ENCODE measurements around the gene UGT1A1. TPM values are rescaled to one million over a fixed set of nuclear protein-coding genes. Genes with fewer than 3 reads are reported as not detected.

UGT1A1 gene
- total and polyA plus RNA-seq, 2 of the 13 experiments (the other 11 are each of a cell fraction or from before 2014, with no cell fraction given), result 0.69 to 0.75 TPM

DNA sequence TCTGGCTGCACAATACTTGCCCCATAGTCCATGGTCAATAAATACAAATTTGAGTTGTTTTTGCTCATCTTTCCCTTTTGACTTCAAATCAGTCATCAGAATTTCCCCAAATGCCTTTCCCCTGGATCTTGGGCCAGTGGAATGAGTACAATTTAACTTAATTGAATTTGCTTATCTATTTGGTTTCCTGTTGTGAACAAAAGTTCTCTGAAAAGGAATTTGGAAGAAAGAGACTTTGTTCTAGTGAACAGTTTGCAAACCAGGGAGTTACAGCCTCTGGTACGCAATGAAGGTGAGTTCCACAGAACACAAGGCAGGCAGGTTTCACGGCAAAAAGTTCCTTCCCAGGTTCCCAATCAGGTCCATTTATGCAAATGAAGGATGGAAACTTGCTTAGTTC lies 1.2 kb upstream of the UGT1A1 start:
- no peak overlapping the region for H3K4me2 ChIP-seq (ENCODE audit: low read depth, low read length)
- peaks cover 5 to 73% of the 10 kb centered on the region in 2 experiments; a peak in 4 of 5 replicates for H3K27me3 ChIP-seq (ENCODE audit: control insufficient read depth in 1 of 2, insufficient read depth in 2 of 2, low read length in 2 of 2)
- H3K4me1 ChIP-seq (ENCODE audit: insufficient read depth, low read length), result peaks cover 46% of the 10 kb centered on the region
- FAIRE-seq (no peak), ATAC-seq (no peak), DNase-seq (ENCODE audit: low spot score) (no peak)
- intact Hi-C loops (cut with micrococcal nuclease; ENCODE audit: unreplicated experiment) (no loop called here), in situ Hi-C loops (cut with HindIII; ENCODE audit: extremely low pct_ligation_motif_present, low pct_unique_long_range_greater_than_20kb) (no loop called here)
- no peak overlapping the region for H3K4me3 ChIP-seq (replicated peaks in 1 of 3; ENCODE audit: insufficient read depth in 1 of 3, low read depth in 2 of 3, low read length in 3 of 3)
- H3K79me2 ChIP-seq (ENCODE audit: insufficient read depth, low read length), result no peaks in the 10 kb centered on the region
- BruUV-seq (replicated peaks), result no TSS peak
- no peaks in the 10 kb centered on the region for H4K20me1 ChIP-seq (ENCODE audit: insufficient read depth, low read length)
- H3K36me3 ChIP-seq (replicated peaks in 1 of 2; ENCODE audit: control insufficient read depth in 1 of 2, insufficient read depth in 2 of 2, low read length in 2 of 2), result no peaks in the 10 kb centered on the region
- H3K9ac ChIP-seq (ENCODE audit: insufficient read depth, low read depth, low read length), result no peak overlapping the region
- H3K27ac ChIP-seq (ENCODE audit: extremely low read length, insufficient read depth, low read length), result no peak overlapping the region
- no peaks in the 10 kb centered on the region for H3K9me3 ChIP-seq (ENCODE audit: low read length)
- 57% methylated on average over 2 of the region's 2 CpGs for WGBS (ENCODE audit: low lambda C conversion rate)
- H2AFZ ChIP-seq (ENCODE audit: low read length), result no peak overlapping the region
- ChIA-PET POLR2A (no interaction called here), CTCF (ENCODE audit: low intra/inter-chr PET ratio, low total read pairs) (no interaction called here)
- TF ChIP-seq FOXO1 (CRISPR knock-in tag; IDR thresholded peaks at IDR 0.05), result peak; percentile 7; the same call in 1 of the 2 replicates
- TF ChIP-seq ZNF326 (CRISPR knock-in tag; IDR thresholded peaks at IDR 0.05; ENCODE audit: borderline replicate concordance), result no peak
- TF ChIP-seq NBN (conservative IDR thresholded peaks at IDR 0.05), result no peak
- TF ChIP-seq, protein P1, sequence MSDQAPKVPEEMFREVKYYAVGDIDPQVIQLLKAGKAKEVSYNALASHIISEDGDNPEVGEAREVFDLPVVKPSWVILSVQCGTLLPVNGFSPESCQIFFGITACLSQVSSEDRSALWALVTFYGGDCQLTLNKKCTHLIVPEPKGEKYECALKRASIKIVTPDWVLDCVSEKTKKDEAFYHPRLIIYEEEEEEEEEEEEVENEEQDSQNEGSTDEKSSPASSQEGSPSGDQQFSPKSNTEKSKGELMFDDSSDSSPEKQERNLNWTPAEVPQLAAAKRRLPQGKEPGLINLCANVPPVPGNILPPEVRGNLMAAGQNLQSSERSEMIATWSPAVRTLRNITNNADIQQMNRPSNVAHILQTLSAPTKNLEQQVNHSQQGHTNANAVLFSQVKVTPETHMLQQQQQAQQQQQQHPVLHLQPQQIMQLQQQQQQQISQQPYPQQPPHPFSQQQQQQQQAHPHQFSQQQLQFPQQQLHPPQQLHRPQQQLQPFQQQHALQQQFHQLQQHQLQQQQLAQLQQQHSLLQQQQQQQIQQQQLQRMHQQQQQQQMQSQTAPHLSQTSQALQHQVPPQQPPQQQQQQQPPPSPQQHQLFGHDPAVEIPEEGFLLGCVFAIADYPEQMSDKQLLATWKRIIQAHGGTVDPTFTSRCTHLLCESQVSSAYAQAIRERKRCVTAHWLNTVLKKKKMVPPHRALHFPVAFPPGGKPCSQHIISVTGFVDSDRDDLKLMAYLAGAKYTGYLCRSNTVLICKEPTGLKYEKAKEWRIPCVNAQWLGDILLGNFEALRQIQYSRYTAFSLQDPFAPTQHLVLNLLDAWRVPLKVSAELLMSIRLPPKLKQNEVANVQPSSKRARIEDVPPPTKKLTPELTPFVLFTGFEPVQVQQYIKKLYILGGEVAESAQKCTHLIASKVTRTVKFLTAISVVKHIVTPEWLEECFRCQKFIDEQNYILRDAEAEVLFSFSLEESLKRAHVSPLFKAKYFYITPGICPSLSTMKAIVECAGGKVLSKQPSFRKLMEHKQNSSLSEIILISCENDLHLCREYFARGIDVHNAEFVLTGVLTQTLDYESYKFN (CRISPR knock-in tag; conservative IDR thresholded peaks at IDR 0.05), result peak; percentile 50
- no peak for TF ChIP-seq FOXP1 (IDR thresholded peaks at IDR 0.05)
- 0 out of 2 replicates have a peak, but pooled peaks have one; percentile 4 for TF ChIP-seq FOXP1 (CRISPR knock-in tag; IDR thresholded peaks at IDR 0.05)
- TF ChIP-seq, protein P2, sequence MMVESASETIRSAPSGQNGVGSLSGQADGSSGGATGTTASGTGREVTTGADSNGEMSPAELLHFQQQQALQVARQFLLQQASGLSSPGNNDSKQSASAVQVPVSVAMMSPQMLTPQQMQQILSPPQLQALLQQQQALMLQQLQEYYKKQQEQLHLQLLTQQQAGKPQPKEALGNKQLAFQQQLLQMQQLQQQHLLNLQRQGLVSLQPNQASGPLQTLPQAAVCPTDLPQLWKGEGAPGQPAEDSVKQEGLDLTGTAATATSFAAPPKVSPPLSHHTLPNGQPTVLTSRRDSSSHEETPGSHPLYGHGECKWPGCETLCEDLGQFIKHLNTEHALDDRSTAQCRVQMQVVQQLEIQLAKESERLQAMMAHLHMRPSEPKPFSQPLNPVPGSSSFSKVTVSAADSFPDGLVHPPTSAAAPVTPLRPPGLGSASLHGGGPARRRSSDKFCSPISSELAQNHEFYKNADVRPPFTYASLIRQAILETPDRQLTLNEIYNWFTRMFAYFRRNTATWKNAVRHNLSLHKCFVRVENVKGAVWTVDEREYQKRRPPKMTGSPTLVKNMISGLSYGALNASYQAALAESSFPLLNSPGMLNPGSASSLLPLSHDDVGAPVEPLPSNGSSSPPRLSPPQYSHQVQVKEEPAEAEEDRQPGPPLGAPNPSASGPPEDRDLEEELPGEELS (CRISPR knock-in tag; IDR thresholded peaks at IDR 0.05), result no peak
- no peak for TF ChIP-seq FOXC1 (CRISPR knock-in tag; IDR thresholded peaks at IDR 0.05; ENCODE audit: borderline replicate concordance)
- TF ChIP-seq ZC3H13 (CRISPR knock-in tag; IDR thresholded peaks at IDR 0.05), result no peak
- no peak for TF ChIP-seq ZBTB40 (IDR thresholded peaks at IDR 0.05)
- TF ChIP-seq ZBTB40 (CRISPR knock-in tag; IDR thresholded peaks at IDR 0.05), result no peak
- TF ChIP-seq ZNF510 (CRISPR knock-in tag; IDR thresholded peaks at IDR 0.05; ENCODE audit: low read depth), result no peak
